ENCODE results near the gene CSGALNACT2.

CSGALNACT2 gene

DNA sequence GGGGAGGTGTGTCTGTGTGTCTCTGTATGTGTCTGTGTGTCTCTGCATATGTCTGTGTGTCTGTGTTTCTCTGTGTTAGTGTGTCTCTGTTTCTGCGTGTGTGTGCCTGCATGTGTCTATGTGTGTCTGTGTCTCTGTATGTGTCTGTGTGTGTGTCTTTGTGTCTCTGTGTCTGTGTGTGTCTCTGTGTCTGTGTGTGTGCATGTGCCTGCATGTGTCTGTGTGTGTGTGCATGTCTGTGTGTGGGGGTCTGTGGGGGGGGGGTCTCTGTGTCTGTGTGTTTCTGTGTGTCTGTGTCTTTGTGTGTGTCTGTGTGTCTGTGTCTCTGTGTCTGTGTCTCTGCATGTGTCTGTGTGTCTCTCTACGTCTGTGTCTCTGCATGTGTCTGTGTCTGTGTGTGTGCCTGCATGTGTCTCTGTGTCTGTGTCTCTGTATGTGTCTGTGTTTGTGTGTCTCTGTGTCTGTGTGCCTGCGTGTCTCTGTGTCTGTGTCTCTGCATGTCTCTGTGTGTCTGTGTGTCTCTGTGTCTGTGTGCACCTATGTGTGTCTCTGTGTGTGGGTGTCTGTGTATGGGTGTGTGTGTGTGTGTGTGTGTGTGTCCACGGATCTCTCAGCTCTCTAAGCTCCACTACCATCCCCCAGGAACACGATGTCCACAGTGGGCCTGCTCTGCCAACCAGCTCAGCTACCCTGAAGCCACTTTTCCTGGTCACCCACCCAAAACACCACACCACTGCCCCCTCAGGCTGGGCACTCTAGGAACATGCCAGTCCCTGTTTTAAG is 87.0 kb downstream of the CSGALNACT2 start:
- DNase-seq (ENCODE audit: insufficient read length, low spot score), result no peak
- FAIRE-seq, result no peak

DNA sequence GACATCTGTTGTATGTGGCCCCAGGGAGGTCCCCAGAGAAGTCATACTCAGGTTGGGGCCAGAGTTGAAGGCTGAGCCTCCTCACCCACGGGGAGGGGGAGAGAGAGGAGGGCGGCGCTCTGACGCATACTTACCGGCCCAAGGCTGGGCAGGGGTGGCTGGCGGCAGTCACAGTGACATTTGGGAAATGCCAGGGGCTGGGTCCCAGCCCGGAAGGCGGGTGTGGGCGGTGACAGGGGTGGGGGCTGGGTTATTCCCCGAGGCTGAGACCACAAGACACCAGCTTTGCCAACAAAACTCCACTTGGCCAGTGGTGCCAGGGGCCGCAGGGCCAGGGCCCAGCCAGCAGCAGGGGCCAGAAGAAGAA is 87.5 kb downstream of the CSGALNACT2 start:
- no peak for FAIRE-seq
- no peak for DNase-seq (ENCODE audit: insufficient read length, low spot score)

DNA sequence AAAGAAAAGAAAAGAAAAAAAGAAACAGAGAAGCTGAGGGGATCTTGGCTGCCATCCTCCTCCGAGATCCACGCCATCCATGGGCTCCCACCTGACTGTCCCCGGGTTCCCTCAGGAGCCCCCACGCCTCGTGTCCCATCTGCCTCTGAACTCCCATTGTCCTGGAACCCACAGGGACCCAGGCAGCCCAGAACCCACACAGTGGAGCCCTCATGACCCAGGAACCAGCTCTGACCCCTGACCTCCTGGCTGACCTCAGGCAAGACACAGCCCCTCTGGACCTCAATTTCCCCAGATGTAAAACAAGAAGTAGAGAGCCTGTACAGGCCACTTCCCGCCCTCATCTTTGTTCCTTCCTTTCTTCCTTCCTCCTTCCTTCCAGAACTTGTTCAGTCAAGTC is 88.2 kb downstream of the CSGALNACT2 start:
- FAIRE-seq (no peak), DNase-seq (ENCODE audit: insufficient read length, low spot score) (no peak)

DNA sequence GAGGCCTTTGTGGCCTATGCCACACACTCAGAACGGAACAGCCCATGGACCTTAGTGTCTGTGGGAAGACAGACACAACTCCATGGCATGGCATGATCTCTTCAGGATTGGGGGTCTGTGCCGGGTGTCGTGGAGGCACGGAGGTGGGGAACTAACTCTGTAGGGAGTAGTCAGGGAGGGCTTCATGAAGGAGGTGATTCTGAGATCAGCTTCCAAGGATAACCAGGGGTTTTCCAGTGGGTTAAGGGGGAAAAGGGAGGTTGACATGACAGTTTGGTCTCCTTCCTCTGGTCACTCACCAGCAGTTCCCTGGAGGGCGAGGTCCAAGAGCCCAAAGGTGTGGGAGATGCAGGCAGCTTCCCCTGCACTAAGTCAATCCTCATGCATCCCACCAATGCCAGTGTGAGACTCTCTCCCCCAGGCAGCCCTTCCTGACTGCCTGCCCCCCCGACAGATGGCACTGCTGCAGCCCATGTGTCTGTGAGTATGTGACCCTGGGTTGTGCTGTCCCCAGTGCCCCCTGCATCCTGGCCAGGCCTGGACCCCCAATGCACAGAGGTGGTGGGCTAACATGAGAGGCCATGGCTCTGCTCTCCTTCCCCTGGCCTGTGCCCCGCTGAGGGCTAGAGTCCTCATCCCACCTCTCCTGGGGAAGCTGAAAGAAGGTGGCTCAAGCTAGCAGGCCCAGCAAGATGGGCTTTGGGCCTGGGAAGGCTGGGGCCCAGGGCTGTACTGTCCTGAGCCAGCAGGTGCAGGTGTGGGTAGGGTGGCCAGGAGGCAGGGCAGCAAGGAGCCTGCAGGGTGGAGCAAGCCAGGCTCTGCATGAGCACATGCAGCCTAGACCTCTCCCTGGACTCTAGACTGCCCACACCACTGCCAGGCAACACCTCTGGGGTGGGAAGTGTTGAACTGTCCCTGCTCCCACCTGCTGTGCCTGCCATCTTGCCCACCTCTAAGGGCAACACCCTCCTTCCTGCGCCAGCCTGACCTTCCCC is 88.9 kb downstream of the CSGALNACT2 start:
- FAIRE-seq (no peak), DNase-seq (ENCODE audit: insufficient read length, low spot score) (no peak)

DNA sequence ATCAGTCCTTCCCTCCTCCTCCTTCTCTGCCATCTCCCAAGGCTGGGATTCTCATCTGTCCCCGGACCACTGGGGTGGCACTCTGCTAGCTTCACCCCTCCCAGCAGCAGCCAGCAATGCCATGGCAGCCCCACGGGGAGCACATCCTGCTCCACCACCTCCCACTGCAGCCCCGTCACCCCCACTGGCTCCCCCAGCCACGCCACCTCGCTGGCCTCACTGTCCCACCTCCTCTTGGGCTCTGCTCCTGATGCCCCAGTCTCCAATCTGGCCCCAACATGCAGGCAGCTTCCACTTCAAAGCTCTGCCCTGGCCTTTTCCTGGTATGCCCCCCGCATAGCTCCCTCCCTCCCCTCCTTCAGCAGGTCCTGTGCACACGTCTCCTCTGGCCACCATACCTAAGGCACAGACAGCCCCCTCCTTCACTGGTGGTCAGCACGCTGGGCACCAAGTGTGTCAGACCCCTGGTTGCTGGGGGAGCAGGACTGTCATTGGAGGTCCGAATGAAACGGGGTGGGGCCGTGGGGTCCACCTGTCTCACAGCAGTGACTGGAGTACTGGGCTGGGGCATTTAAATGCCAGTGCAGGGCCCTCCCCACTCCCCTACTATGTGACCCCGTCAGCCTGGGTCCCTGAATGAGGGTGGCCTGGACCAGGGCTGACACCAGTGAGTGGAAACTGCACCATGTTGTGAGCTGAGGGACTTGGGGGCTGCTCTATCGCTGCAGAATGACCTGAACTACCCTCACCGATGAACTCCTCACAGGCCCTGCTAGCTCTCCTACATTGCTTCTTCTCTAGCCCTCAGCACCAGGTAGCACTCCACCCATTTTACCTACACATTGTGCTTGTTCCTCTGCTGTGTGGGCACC is 89.9 kb downstream of the CSGALNACT2 start:
- DNase-seq (ENCODE audit: insufficient read length, low spot score) (no peak), FAIRE-seq (no peak)

DNA sequence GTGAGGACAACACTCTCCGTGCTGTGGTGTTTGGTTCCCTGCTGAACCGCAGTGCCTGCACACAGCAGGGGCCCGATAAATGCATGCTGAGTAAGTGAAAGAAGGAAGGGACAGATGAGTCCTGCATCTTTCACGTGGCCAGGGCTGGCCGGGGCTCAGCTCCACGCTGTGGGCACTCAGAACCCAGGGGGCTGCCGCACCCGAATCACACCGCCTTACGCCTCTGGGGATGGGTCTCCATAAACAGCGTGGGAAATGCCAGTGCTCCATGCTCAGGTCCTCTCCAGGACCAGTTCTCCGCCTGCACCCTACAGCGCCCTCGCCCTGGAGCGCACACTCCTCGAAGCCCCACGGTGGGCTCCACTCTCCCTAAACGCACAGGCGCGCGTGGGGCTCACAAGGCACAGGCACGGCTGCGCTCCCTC is 90.5 kb downstream of the CSGALNACT2 start:
- DNase-seq (ENCODE audit: insufficient read length, low spot score) (no peak), FAIRE-seq (no peak)

DNA sequence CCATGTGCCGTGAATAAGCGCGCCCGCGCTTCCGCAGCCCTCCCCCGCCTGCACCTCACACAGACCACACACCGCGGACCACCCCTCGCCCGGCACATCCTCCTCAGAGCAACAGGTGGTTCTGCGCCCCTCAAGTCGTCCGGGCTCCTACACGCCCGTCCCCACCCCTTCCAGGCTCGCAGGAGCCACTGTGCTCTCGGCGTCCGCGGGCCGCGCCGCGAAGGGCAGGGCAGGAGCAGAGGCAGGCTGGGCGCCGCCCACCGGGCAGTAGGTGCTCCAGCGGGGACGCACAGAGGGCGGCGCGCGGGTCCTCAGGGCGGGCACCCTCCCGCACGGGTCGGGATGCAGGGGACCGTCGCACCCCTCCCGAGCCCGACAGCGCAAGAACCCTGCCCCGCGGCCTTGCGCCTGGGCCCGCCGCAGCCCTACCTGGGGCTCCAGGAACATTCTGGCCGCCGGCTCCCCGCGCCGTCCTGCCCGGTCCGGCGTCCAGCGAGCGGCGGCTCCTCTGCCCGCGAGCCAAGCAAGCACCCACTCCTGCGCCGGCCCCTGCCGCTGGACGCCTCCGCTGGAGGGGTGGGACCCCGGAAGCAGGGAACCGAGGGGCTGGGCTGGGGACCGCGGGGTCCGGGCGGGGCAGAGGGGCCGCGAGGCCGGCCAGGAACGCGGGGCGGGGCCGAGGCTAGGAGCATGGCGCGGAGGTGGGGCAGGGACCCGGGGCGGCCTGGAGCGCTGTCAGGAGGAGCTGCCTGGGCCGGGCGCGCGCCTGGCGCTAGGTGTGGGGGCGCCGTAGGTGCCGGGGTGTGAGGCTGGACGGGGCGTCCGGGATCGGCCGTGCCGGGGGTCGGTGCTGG is 91.2 kb downstream of the CSGALNACT2 start:
- no peak for DNase-seq (ENCODE audit: insufficient read length, low spot score)
- no peak for FAIRE-seq

DNA sequence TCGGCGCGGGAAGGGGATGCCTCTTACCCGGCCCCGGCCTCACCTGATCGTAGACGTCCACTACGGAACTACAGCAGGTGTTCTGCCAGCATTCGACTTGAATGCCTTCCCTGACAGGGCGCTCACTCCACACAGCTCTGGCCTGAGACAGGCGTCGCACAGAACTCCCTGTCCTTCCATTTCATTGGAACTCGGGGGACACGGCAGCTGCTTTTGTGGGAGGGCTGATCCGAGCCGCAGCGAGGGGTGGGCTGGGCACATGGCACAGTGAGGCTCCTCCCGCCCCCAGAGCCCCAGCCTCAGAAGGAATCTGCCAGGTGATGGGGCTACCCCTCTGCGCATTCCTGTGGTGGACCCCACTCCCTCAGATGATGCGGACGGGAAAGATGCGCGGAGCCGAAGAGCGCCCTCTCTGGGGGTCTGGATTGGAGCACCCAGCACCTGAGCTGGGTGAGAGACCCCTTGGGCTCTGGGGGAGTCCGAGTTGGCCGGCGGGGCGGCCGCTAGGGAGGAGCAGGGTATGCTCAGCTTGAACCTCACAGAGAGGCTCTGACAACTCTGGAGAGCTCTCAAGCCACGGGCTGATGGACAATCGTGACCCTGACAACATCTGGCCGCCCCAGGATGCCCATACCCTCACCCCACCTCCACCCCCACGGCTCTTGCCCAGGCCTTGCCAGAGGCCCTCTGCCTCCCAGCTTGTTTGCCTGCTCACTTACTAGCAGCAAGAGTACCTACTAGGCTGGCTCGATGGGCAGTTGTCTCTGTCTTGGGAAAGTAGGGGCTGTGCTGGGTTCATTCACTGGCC is 92.1 kb downstream of the CSGALNACT2 start:
- FAIRE-seq (no peak), DNase-seq (ENCODE audit: insufficient read length, low spot score) (no peak)

DNA sequence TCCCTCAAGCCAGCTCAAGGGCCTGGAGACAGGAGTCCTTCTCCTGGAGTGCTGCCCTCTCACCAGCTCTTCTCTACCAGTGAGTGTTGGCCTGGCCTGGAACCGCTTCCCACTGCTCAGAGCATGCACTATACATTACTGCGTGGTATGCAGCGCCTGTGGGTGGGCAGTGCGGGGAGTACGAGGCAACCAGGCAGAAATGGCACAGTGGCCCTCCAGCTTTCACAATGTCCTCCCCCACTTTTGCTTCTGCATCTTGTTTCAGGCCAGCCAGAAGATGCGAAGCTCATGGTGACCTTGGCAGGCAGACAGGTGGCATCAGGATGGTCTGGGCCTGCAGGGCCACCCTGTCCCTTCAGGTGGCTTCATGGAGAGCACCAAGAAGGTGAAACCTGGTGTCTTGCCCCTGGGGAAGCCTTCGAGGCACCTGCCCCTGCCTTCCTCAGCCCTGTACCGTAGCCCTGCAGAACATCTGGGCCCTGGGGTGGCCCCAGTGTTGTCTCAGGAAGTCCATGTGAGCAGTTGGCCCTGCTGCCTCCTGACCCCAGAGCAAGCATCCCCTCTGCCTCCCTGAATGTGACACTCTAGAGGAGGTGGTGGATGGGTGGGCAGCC is 92.8 kb downstream of the CSGALNACT2 start:
- DNase-seq (ENCODE audit: insufficient read length, low spot score) (no peak), FAIRE-seq (no peak)

DNA sequence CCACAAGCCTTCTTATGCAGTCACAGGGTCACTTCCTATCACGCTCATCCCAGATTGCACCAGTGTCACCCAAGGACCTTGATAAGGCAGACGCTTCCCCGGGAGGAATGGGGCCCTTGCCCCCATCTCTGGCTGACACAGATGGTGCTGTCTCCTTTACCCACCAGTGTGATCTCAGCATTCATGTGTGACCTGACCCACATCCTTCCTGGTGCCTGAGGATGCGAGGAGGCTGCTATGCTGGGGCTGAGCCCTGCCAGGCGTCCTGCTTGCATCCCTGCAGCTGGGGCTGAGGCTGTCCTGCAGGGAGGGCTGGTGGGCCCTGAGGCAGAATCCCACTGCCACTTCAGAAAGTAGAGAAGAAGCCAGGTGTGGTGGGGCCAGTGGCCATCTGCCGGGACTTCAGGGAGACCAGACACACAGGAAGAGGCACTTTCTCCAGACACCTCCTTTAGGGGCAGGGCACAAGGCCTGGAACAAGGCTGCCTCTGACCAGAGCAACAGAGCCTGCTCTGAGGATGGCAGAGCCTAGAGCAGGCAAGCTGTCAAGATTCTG is 93.4 kb downstream of the CSGALNACT2 start:
- FAIRE-seq, result no peak
- no peak for DNase-seq (ENCODE audit: insufficient read length, low spot score)

DNA sequence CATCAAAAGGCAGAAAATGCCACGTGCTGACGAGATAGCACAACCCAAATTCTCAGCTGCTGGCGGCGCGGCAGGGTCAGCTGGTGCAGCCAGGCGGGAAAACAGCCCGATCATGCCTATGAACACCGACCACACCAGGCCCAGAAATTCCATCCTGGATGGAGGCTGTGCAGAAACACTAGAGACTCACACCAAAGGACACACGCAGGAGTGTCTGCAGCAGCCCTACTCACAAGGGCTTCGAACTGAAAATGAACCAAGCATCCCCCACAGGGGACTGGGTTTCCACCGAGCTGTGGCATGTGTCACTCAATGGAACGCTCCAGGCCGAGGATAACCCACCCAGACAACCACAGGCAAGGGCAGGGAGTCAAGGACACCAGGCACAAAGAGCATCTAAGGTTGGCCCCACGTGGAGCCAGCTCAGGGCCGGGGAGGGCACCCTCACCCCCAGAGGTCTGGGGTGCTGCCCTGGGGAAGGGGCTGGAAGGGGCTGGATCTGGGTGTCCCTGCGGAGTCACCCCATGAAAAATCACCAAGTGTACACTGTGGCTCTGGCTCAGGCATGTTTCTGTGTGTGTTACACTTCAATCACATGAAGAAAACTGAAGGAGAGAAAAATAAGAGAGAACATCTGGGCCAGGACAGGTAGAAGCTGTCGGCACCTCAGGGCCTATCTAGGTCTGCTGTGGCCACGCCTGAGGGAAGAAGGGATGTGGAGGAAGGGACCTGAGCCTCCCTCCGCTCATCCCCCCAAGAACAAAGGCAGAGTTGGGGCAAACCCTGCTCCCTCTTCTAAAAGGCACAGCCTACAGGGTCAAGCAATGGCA is 95.6 kb downstream of the CSGALNACT2 start:
- DNase-seq (ENCODE audit: insufficient read length, low spot score) (no peak), FAIRE-seq (no peak)

DNA sequence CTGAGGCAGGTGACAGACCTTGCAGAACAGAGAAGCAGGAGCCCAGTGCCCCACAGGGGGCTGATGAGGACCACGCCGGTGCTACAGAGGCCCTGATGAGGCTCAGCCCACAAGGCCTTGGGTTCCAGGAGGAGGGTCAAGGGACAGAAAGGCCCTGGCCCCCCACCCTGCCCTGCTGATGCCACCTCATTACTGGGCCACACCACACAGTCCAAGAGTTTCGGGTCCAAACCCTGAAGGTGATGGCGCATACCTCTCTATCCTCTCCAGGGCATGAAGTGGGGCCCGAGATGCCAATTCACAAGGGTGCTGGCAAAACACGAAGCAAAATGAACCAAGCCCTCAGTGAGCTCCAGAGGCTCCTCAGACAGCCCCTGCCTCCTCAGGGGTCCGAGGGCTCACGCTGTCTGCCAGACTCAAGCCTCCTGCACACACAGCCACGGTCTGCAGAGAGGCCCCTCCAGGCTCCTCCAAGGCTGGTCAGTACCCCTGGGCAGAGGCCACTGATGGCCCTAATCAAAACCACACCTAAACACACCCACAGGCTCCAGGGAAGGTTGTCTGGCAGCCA is 96.3 kb downstream of the CSGALNACT2 start:
- no peak for FAIRE-seq
- no peak for DNase-seq (ENCODE audit: insufficient read length, low spot score)

Measured in GM19239 (cell line).